DOHH2 (cell line): Measurements from ENCODE around the gene FOXK2.

Experiments
- H3F3A ChIP-seq: fragments of 200-600 bp; sonication (generic), shearing (Covaris generic); 2 replicates; pipeline ENCODE4 v1.6.0; 2016; ENCODE audit warnings: antibody characterized with exemption, mild to moderate bottlenecking; ENCODE audit not compliant: control insufficient read depth, insufficient read depth
- H3K27ac ChIP-seq: fragments of 200-600 bp; sonication (generic); 2 replicates; pipeline ENCODE4 v1.5.1; 2014; ENCODE audit warnings: low read depth, mild to moderate bottlenecking, low read length, moderate library complexity
- H3K27me3 ChIP-seq: fragments of 200-600 bp; sonication (generic); 2 replicates; pipeline ENCODE4 v1.6.1; 2014; ENCODE audit warnings: mild to moderate bottlenecking, low read length, mixed read lengths; ENCODE audit not compliant: control insufficient read depth
- H3K36me3 ChIP-seq: fragments of 200-600 bp; sonication (generic); 2 replicates; pipeline ENCODE4 v1.6.1; 2014; ENCODE audit warnings: mild to moderate bottlenecking, low read length, moderate library complexity, mixed read lengths; ENCODE audit not compliant: control insufficient read depth
- H3K4me1 ChIP-seq: fragments of 200-600 bp; sonication (generic); 2 replicates; pipeline ENCODE4 v1.6.1; 2014; ENCODE audit warnings: mild to moderate bottlenecking, low read length, mixed read lengths; ENCODE audit not compliant: control insufficient read depth
- H3K4me2 ChIP-seq: fragments of 200-600 bp; sonication (generic); 2 replicates; pipeline ENCODE4 v1.6.0; 2014; ENCODE audit warnings: mild to moderate bottlenecking, low read length, moderate library complexity
- H3K4me3 ChIP-seq: fragments of 200-600 bp; sonication (generic); 2 replicates; pipeline ENCODE4 v1.5.1; 2014; ENCODE audit warnings: mild to moderate bottlenecking, low read length, mixed read lengths
- H3K79me2 ChIP-seq: fragments of 200-600 bp; sonication (generic); 2 replicates; pipeline ENCODE4 v1.6.1; 2014; ENCODE audit warnings: mild to moderate bottlenecking, low read length, mixed read lengths; ENCODE audit not compliant: control insufficient read depth
- H3K9me2 ChIP-seq: fragments of 200-600 bp; sonication (generic); replicated peaks from 2 replicates; pipeline ENCODE4 v1.6.1; 2014; ENCODE audit warnings: mild to moderate bottlenecking, low read length, mixed read lengths; ENCODE audit not compliant: control insufficient read depth
- H3K9me3 ChIP-seq: fragments of 200-600 bp; sonication (generic); 2 replicates; pipeline ENCODE4 v1.6.1; 2014; ENCODE audit warnings: antibody characterized with exemption, low read length, mixed read lengths; ENCODE audit not compliant: control insufficient read depth, insufficient read depth
- H4K20me1 ChIP-seq: fragments of 200-600 bp; sonication (generic); 2 replicates; pipeline ENCODE4 v1.6.0; 2014; ENCODE audit warnings: low read depth, mild to moderate bottlenecking, antibody characterized with exemption, low read length, moderate library complexity; ENCODE audit not compliant: control insufficient read depth, insufficient read depth
- CTCF ChIP-seq: fragments of 200-600 bp; sonication (generic); IDR thresholded peaks from one replicate; pipeline ENCODE4 v1.5.1; 2014; ENCODE audit warnings: antibody characterized with exemption, mild to moderate bottlenecking, low read depth, low read length; ENCODE audit not compliant: poor library complexity, severe bottlenecking
- EZH2phosphoT487 ChIP-seq: fragments of 200-600 bp; sonication (generic); IDR thresholded peaks from 2 replicates; pipeline ENCODE4 v1.6.1; 2017; ENCODE audit warnings: borderline replicate concordance, mild to moderate bottlenecking, antibody characterized with exemption, low read length, moderate library complexity, mixed read lengths

Gene FOXK2

GRCh38 chr17:82475458-82475857 lies 44.1 kb upstream of the FOXK2 start:
- Histone ChIP-seq H3K4me1 (no peaks in the 10 kb centered on the region), H3K79me2 (no peaks in the 10 kb centered on the region), H3F3A (no peaks in the 10 kb centered on the region), H3K4me2 (no peak overlapping the region), H3K9me3 (no peaks in the 10 kb centered on the region), H4K20me1 (no peaks in the 10 kb centered on the region), H3K27me3 (no peaks in the 10 kb centered on the region), H3K27ac (no peak overlapping the region), H3K36me3 (peaks cover 62% of the 10 kb centered on the region), H3K9me2 (no peaks in the 10 kb centered on the region), H3K4me3 (no peak overlapping the region)
- TF ChIP-seq CTCF (no peak), EZH2phosphoT487 (no peak)

GRCh38 chr17:82477934-82478333 lies 41.6 kb upstream of the FOXK2 start:
- Histone ChIP-seq H3K4me3 (no peak overlapping the region), H3F3A (no peaks in the 10 kb centered on the region), H3K4me1 (no peaks in the 10 kb centered on the region), H3K27me3 (no peaks in the 10 kb centered on the region), H3K27ac (no peak overlapping the region), H4K20me1 (no peaks in the 10 kb centered on the region), H3K36me3 (peaks cover 65% of the 10 kb centered on the region), H3K79me2 (no peaks in the 10 kb centered on the region), H3K9me3 (no peaks in the 10 kb centered on the region), H3K4me2 (no peak overlapping the region), H3K9me2 (no peaks in the 10 kb centered on the region)
- TF ChIP-seq EZH2phosphoT487 (no peak), CTCF (no peak)

- H3K9me3 ChIP-seq = no peaks in the 10 kb centered on the region
- H3K9me2 ChIP-seq = no peaks in the 10 kb centered on the region
- no peak overlapping the region for H3K4me3 ChIP-seq
- H3K4me2 ChIP-seq = no peak overlapping the region
- no peaks in the 10 kb centered on the region for H3K79me2 ChIP-seq
- H3K36me3 ChIP-seq = peaks cover 72% of the 10 kb centered on the region
- TF ChIP-seq EZH2phosphoT487 = no peak
- TF ChIP-seq CTCF = no peak
- no peaks in the 10 kb centered on the region for H3K27me3 ChIP-seq
- no peaks in the 10 kb centered on the region for H4K20me1 ChIP-seq
- H3K4me1 ChIP-seq = no peaks in the 10 kb centered on the region
- no peak overlapping the region for H3K27ac ChIP-seq
- H3F3A ChIP-seq = no peaks in the 10 kb centered on the region
Observed at GRCh38 chr17:82479602-82480001, 39.9 kb upstream of the FOXK2 start.

GRCh38 chr17:82480318-82480717 lies 39.2 kb upstream of the FOXK2 start:
- Histone ChIP-seq H4K20me1 (no peaks in the 10 kb centered on the region), H3K27me3 (no peaks in the 10 kb centered on the region), H3K27ac (no peak overlapping the region), H3K4me3 (no peak overlapping the region), H3K4me2 (no peak overlapping the region), H3K9me2 (no peaks in the 10 kb centered on the region), H3F3A (no peaks in the 10 kb centered on the region), H3K9me3 (no peaks in the 10 kb centered on the region), H3K79me2 (no peaks in the 10 kb centered on the region), H3K36me3 (peaks cover 71% of the 10 kb centered on the region), H3K4me1 (no peaks in the 10 kb centered on the region)
- TF ChIP-seq CTCF (no peak), EZH2phosphoT487 (no peak)
